NCI-H128 (cell line): Measurements from ENCODE around the gene HLA-B.
"Not testable (repeated sequence)": the region's sequence is repeated elsewhere in the genome, so short reads cannot be mapped to it uniquely, and the experiment has no call there.

Source experiments
- DNase-seq: peaks from one replicate; lab custom pipeline; 2025; ENCODE audit not compliant: unreplicated experiment; lab: John Stamatoyannopoulos, UW

HLA-B gene

GRCh38 chr6:31356946-31357466 lies at the start of gene HLA-B:
Gene HLA-B (minus strand): TSS chr6:31357179. CDS start chr6:31357158, 21 bp downstream.
- DNase-seq, result no peak

GRCh38 chr6:31405996-31406395 lies 49.0 kb upstream of the HLA-B start:
- no peak for DNase-seq

- not testable (repeated sequence) for DNase-seq
These were observed 47.0 kb upstream of the HLA-B start for GRCh38 chr6:31404061-31404364.

GRCh38 chr6:31403283-31404060 lies 46.5 kb upstream of the HLA-B start, which contains the start of gene MICA:
Gene MICA (plus strand): TSS chr6:31403595. CDS start chr6:31403633, 38 bp downstream.
- DNase-seq, result no peak

- DNase-seq, result no peak
These were observed 45.6 kb upstream of the HLA-B start for GRCh38 chr6:31402324-31403282.

GRCh38 chr6:31401403-31401802 lies 44.4 kb upstream of the HLA-B start:
- DNase-seq, result no peak

- DNase-seq, result no peak
These were observed 43.7 kb upstream of the HLA-B start for GRCh38 chr6:31400467-31401289.

- no peak for DNase-seq
These were observed 42.8 kb upstream of the HLA-B start for GRCh38 chr6:31399589-31400466.

GRCh38 chr6:31397901-31398525 lies 41.0 kb upstream of the HLA-B start:
- no peak for DNase-seq

GRCh38 chr6:31397153-31397499 lies 40.1 kb upstream of the HLA-B start:
- not testable (repeated sequence) for DNase-seq

- peak; percentile 9 for DNase-seq
These were observed 39.6 kb upstream of the HLA-B start for GRCh38 chr6:31396422-31397152.

GRCh38 chr6:31395832-31396231 lies 38.9 kb upstream of the HLA-B start:
- no peak for DNase-seq

- no peak for DNase-seq
These were observed 37.4 kb upstream of the HLA-B start for GRCh38 chr6:31394381-31394780.

- no peak for DNase-seq
These were observed 37.0 kb upstream of the HLA-B start for GRCh38 chr6:31393932-31394331.

GRCh38 chr6:31389802-31390132 lies 32.8 kb upstream of the HLA-B start:
- not testable (repeated sequence) for DNase-seq

GRCh38 chr6:31388916-31389801 lies 32.2 kb upstream of the HLA-B start:
- DNase-seq, result not testable (repeated sequence)

GRCh38 chr6:31386977-31387376 lies 30.0 kb upstream of the HLA-B start:
- no peak for DNase-seq

GRCh38 chr6:31386099-31386498 lies 29.1 kb upstream of the HLA-B start:
- DNase-seq, result no peak
